ENCODE measurements around the gene SLC22A31. TPM values are rescaled to one million over a fixed set of nuclear protein-coding genes. Genes with fewer than 3 reads are reported as not detected.
"Not testable (repeated sequence)": the region's sequence is repeated elsewhere in the genome, so short reads cannot be mapped to it uniquely, and the experiment has no call there.

The SLC22A31 gene
- total and polyA plus RNA-seq, 2 experiments from 2014 or later, result 2.1 to 13.8 TPM

DNA sequence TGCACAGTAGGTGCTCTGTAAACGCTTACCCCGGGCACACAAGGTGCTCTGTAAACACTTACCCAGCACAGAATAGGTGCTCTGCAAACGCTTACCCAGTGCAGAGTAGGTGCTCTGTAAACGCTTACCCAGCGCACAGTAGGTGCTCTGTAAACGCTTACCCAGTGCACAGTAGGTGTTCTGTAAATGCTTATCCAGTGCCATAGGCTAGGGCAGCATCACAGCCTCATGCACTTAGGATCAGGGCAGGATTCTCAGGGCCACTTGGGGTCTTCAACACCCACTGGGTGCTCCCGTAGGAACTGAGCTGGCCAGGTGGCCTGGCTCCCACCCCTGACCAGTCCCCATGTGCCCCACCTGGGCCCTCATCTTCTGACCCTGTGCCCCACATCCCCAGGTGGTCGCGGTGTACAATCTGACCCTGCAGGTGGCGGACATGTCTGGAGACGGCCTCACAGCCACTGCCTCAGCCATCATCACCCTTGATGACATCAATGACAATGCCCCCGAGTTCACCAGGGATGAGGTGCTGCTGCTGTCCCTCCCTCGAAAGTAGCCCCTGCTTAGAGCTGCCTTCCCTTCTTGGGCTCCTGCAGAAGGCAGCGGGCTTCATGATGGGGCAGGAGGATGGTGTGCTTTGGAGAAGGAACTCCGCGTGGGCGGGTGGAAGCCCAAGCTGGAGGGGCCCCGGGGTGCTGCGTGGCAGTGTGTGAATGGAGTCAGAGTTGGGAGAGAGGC is 13.1 kb downstream of the SLC22A31 start:
- no peak for ATAC-seq

DNA sequence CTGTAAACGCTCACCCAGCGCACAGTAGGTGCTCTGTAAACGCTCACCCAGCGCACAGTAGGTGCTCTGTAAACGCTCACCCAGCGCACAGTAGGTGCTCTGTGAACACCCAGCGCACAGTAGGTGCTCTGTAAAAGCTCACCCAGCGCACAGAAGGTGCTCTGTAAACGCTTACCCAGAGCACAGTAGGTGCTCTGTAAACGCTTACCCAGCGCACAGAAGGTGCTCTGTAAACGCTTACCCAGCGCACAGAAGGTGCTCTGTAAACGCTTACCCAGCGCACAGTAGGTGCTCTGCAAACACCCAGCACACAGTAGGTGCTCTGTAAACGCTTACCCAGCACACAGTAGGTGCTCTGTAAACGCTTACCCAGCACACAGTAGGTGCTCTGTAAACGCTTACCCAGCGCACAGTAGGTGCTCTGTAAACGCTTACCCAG is 13.7 kb downstream of the SLC22A31 start:
- H3K79me2 ChIP-seq (replicated peaks; ENCODE audit: insufficient read depth); H3K4me1 Mint-ChIP-seq; H3K4me3 ChIP-seq; H3K9me3 Mint-ChIP-seq; H3K36me3 ChIP-seq (ENCODE audit: insufficient read depth); H3K9me2 ChIP-seq (ENCODE audit: insufficient read depth); H3K4me3 Mint-ChIP-seq; DNase-seq (ENCODE audit: low spot score); H2AFZ ChIP-seq; H3K27ac Mint-ChIP-seq; H3K36me3 Mint-ChIP-seq (ENCODE audit: low read depth); H3K27me3 ChIP-seq (ENCODE audit: insufficient read depth); H4K20me1 ChIP-seq (replicated peaks; ENCODE audit: insufficient read depth); ATAC-seq; H3K27ac ChIP-seq (ENCODE audit: low read depth); H3K4me2 ChIP-seq; H3K4me1 ChIP-seq (ENCODE audit: insufficient read depth); H3F3A ChIP-seq (replicated peaks; ENCODE audit: low read depth): not testable (repeated sequence)
- H3K27me3 Mint-ChIP-seq (ENCODE audit: insufficient read depth, low read depth, poor library complexity), result peaks cover 12% of the 10 kb centered on the region

More for the DNA sequence above, 13.1 kb downstream of the SLC22A31 start:
- Mint-ChIP-seq H3K4me3 (no peak overlapping the region), H3K9me3 (peaks cover 8% of the 10 kb centered on the region; the same call in 2 of the 3 replicates), H3K27me3 (ENCODE audit: insufficient read depth, low read depth, poor library complexity) (peaks cover 12% of the 10 kb centered on the region), H3K27ac (no peak overlapping the region), H3K4me1 (no peaks in the 10 kb centered on the region), H3K36me3 (ENCODE audit: low read depth) (no peaks in the 10 kb centered on the region)
- no peaks in the 10 kb centered on the region for H3K36me3 ChIP-seq (ENCODE audit: insufficient read depth)
- DNase-seq (ENCODE audit: low spot score), result no peak
- no peaks in the 10 kb centered on the region for H3F3A ChIP-seq (replicated peaks; ENCODE audit: low read depth)
- no peak overlapping the region for H2AFZ ChIP-seq
- H3K27ac ChIP-seq (ENCODE audit: low read depth), result no peak overlapping the region
- H3K4me2 ChIP-seq, result no peak overlapping the region
- H3K9me2 ChIP-seq (ENCODE audit: insufficient read depth), result no peaks in the 10 kb centered on the region
- H3K27me3 ChIP-seq (ENCODE audit: insufficient read depth), result no peaks in the 10 kb centered on the region
- H3K79me2 ChIP-seq (replicated peaks; ENCODE audit: insufficient read depth), result no peaks in the 10 kb centered on the region
- TF ChIP-seq, protein P1, sequence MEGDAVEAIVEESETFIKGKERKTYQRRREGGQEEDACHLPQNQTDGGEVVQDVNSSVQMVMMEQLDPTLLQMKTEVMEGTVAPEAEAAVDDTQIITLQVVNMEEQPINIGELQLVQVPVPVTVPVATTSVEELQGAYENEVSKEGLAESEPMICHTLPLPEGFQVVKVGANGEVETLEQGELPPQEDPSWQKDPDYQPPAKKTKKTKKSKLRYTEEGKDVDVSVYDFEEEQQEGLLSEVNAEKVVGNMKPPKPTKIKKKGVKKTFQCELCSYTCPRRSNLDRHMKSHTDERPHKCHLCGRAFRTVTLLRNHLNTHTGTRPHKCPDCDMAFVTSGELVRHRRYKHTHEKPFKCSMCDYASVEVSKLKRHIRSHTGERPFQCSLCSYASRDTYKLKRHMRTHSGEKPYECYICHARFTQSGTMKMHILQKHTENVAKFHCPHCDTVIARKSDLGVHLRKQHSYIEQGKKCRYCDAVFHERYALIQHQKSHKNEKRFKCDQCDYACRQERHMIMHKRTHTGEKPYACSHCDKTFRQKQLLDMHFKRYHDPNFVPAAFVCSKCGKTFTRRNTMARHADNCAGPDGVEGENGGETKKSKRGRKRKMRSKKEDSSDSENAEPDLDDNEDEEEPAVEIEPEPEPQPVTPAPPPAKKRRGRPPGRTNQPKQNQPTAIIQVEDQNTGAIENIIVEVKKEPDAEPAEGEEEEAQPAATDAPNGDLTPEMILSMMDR (conservative IDR thresholded peaks at IDR 0.05; ENCODE audit: low read depth in 2 of 2), result no peak
- H3K4me3 ChIP-seq, result no peak overlapping the region
- H4K20me1 ChIP-seq (replicated peaks; ENCODE audit: insufficient read depth), result no peaks in the 10 kb centered on the region
- no peaks in the 10 kb centered on the region for H3K4me1 ChIP-seq (ENCODE audit: insufficient read depth)

DNA sequence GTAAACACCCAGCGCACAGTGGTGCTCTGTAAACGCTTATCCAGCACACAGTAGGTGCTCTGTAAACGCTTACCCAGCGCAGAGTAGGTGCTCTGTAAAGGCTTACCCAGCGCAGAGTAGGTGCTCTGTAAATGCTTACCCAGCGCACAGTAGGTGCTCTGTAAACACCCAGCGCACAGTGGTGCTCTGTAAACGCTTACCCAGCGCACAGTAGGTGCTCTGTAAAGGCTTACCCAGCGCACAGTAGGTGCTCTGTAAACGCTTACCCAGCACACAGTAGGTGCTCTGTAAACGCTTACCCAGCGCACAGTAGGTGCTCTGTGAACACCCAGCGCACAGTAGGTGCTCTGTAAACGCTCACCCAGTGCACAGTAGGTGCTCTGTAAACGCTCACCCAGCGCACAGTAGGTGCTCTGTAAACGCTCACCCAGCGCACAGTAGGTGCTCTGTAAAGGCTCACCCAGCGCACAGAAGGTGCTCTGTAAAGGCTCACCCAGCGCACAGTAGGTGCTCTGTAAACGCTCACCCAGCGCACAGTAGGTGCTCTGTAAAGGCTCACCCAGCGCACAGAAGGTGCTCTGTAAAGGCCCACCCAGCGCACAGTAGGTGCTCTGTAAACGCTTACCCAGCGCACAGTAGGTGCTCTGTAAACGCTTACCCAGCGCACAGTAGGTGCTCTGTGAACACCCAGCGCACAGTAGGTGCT is 14.3 kb downstream of the SLC22A31 start:
- not testable (repeated sequence) for H3K27ac Mint-ChIP-seq; H3K9me2 ChIP-seq (ENCODE audit: insufficient read depth); H3K4me3 Mint-ChIP-seq; H3K36me3 ChIP-seq (ENCODE audit: insufficient read depth); DNase-seq (ENCODE audit: low spot score); H3K27me3 ChIP-seq (ENCODE audit: insufficient read depth); H3K4me2 ChIP-seq; ATAC-seq; H3K4me1 ChIP-seq (ENCODE audit: insufficient read depth); H3K36me3 Mint-ChIP-seq (ENCODE audit: low read depth); H3K79me2 ChIP-seq (replicated peaks; ENCODE audit: insufficient read depth); H3K9me3 Mint-ChIP-seq; H3F3A ChIP-seq (replicated peaks; ENCODE audit: low read depth); H3K4me1 Mint-ChIP-seq; H2AFZ ChIP-seq; H3K27ac ChIP-seq (ENCODE audit: low read depth); H3K4me3 ChIP-seq; H4K20me1 ChIP-seq (replicated peaks; ENCODE audit: insufficient read depth)
- peaks cover 10% of the 10 kb centered on the region for H3K27me3 Mint-ChIP-seq (ENCODE audit: insufficient read depth, low read depth, poor library complexity)

Data from GM23338 (cell line).